HL-60 (cell line): ENCODE results near the gene TET3.

ENCODE experiments used
- DNase-seq, 2 experiments: peaks; one replicate each; pipeline ENCODE4 v3.0.0-alpha.2; 2010 to 2020; ENCODE audit warnings: low read depth in 1 of 2, low spot score in 1 of 2
- H3K27ac ChIP-seq: fragments of 250-450 bp; sonication (Bioruptor Pico); replicated peaks from 2 replicates; pipeline ENCODE4 v1.5.1; 2020; ENCODE audit warnings: mild to moderate bottlenecking, moderate library complexity
- H3K27me3 ChIP-seq: fragments of 250-450 bp; sonication (Bioruptor Pico); 2 replicates; pipeline ENCODE4 v1.5.1; 2021; ENCODE audit warnings: mild to moderate bottlenecking, moderate library complexity; ENCODE audit not compliant: insufficient read depth, poor library complexity, severe bottlenecking
- H3K4me3 ChIP-seq: replicated peaks from 2 replicates; pipeline ENCODE4 v1.5.1; 2011; ENCODE audit warnings: mild to moderate bottlenecking, control low read depth, low read length; ENCODE audit not compliant: insufficient read depth
- CTCF ChIP-seq: IDR thresholded peaks from one replicate; pipeline ENCODE4 v1.5.1; 2011; ENCODE audit warnings: low read length, control low read depth, inconsistent platforms; ENCODE audit not compliant: insufficient read depth
- GABPA ChIP-seq: IDR thresholded peaks from 2 replicates; pipeline ENCODE4 v1.6.1; 2012; ENCODE audit warnings: low read depth
- POLR2AphosphoS5 ChIP-seq: IDR thresholded peaks from 2 replicates; pipeline ENCODE4 v1.6.1; 2012; ENCODE audit warnings: low read depth
- SPI1 ChIP-seq: IDR thresholded peaks from 2 replicates; pipeline ENCODE4 v1.6.1; 2012; ENCODE audit warnings: low read depth, mild to moderate bottlenecking, borderline replicate concordance
- TF ChIP-seq, protein P1 (sequence below): IDR thresholded peaks from 2 replicates; pipeline ENCODE4 v1.6.1; 2012; ENCODE audit warnings: low read depth; ENCODE audit not compliant: insufficient replicate concordance

Gene TET3

GRCh38 chr2:73998451-73998850, 13.7 kb downstream of the TET3 start:
- Histone ChIP-seq H3K27ac (no peak overlapping the region), H3K4me3 (no peak overlapping the region), H3K27me3 (no peaks in the 10 kb centered on the region)
- no peak for DNase-seq
- TF ChIP-seq GABPA (no peak), SPI1 (no peak), POLR2AphosphoS5 (no peak), CTCF (no peak)
- TF ChIP-seq, protein P1, sequence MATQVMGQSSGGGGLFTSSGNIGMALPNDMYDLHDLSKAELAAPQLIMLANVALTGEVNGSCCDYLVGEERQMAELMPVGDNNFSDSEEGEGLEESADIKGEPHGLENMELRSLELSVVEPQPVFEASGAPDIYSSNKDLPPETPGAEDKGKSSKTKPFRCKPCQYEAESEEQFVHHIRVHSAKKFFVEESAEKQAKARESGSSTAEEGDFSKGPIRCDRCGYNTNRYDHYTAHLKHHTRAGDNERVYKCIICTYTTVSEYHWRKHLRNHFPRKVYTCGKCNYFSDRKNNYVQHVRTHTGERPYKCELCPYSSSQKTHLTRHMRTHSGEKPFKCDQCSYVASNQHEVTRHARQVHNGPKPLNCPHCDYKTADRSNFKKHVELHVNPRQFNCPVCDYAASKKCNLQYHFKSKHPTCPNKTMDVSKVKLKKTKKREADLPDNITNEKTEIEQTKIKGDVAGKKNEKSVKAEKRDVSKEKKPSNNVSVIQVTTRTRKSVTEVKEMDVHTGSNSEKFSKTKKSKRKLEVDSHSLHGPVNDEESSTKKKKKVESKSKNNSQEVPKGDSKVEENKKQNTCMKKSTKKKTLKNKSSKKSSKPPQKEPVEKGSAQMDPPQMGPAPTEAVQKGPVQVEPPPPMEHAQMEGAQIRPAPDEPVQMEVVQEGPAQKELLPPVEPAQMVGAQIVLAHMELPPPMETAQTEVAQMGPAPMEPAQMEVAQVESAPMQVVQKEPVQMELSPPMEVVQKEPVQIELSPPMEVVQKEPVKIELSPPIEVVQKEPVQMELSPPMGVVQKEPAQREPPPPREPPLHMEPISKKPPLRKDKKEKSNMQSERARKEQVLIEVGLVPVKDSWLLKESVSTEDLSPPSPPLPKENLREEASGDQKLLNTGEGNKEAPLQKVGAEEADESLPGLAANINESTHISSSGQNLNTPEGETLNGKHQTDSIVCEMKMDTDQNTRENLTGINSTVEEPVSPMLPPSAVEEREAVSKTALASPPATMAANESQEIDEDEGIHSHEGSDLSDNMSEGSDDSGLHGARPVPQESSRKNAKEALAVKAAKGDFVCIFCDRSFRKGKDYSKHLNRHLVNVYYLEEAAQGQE: no peak

DNA sequence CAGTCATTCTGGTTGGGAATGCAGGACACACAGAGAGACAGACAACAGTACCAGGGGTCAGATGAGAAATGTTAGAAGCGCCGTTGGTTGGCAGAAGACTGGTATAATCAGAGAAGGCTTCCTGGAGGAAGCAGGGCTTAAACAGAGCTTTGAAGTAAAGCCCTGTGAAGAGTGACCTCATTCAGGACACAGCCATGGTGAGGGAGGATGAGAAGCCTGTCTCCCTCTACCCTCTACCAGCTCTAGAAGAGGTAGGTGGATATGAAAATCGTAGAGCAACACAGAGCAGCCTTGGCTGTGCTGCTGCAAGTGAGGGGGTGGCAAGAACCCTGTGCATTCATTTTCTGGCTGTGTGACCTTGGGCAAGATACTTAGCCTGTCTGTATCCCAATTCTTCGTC, 14.2 kb downstream of the TET3 start:
- H3K27me3 ChIP-seq: no peaks in the 10 kb centered on the region
- no peak for DNase-seq
- no peak overlapping the region for H3K27ac ChIP-seq
- H3K4me3 ChIP-seq: no peak overlapping the region
- TF ChIP-seq GABPA: no peak
- no peak for TF ChIP-seq SPI1
- TF ChIP-seq POLR2AphosphoS5: no peak
- no peak for TF ChIP-seq CTCF
- TF ChIP-seq, protein P1: no peak

DNA sequence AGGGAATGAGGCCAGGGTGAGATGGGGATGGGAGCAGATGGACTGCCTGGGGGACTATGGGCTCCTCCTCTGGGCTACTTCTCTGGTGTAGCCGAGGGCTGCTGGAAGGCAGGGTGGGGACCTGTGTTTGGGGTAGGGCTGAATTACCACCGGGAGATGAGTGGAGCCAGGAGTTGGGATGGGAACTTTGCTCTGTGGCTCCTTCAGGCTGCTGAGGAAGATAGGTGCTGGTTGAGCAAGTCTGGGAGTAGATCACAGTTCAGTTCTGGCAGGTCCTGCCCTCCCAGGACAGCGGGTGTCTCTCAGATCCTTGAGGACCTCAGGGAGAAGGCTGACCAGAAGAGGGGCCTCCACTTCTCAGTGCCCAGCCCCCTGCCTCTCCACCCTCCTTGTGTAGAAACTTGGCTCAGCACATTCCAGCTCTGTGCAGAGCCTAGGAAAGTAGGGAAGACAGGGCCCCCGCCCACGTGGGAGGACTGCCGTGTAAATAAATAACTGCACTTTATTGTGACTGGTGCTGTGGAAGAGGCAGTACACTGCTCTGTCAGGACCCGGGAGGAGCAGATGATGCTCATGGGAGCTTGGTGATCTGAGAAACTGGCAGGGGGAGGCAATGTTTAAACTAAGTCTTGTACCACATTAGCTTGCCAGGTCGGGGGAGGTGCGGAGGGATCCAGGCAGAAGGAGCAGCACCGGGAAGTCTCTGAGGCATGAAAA, 15.3 kb downstream of the TET3 start:
- Histone ChIP-seq H3K27me3 (no peaks in the 10 kb centered on the region), H3K27ac (no peak overlapping the region), H3K4me3 (no peak overlapping the region)
- TF ChIP-seq SPI1 (no peak), POLR2AphosphoS5 (no peak), CTCF (no peak)
- TF ChIP-seq, protein P1: no peak
- DNase-seq: no peak
